ENCODE data around the gene TRAPPC3L.

TRAPPC3L gene

DNA sequence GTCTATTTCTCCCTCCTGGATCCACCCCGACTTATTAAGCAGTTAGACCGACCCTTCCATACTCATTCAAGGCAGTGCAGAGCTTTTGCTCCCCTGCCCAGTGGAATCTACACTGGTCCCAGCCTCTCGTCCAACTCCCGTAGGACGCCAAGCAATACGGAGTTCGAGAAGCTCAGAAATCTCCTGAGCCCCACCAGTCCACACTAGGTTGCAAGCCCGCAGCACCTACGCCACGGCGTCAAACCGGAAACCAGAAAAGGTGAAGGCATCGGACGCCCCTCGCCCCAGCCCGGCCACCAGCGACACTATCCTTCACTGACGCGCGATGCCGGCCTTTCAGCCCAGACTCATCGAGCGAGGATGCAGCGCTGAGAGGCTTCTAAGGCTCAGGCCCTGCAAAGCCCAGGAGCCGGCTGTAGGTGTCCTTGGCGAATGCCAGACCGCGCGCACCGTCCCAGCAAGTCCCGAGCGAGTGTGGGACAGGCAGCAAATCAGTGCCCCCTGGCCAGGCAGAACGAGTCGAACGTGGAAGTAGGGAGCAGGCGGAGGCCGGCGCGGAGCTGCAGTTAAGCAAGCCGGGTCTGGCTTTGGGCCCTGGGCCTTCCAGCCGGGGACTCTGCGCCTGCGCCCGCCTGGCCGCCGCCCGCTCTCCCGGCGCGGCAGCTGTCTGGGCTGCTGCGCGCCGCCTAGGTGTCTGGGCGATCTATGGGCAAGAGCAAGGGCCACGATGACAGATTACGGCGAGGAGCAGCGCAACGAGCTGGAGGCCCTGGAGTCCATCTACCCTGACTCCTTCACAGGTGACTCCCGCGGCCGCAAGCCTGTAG is 25.6 kb upstream of the TRAPPC3L start, which contains the start of gene RWDD1:
RWDD1 (plus strand) TSS at position 649 of the 827 bp plus-strand sequence; CDS start at position 728, 79 bp downstream.
- Histone ChIP-seq H3K9me3 (ENCODE audit: control insufficient read depth, insufficient read depth, low read depth, low read length) (no peaks in the 10 kb centered on the region), H3K9ac (ENCODE audit: low read length) (peak within 1 kb of the TSS; percentile 89), H3K4me3 (ENCODE audit: low read depth, low read length) (peak within 1 kb of the TSS; percentile 81), H3K4me1 (ENCODE audit: control insufficient read depth, insufficient read depth, low read length) (0 out of 2 replicates have a peak, but pooled peaks cover 3% of the 10 kb centered on the region), H3K27ac (ENCODE audit: low read depth, low read length) (peak within 1 kb of the TSS; percentile 51; the same call in 1 of the 2 replicates), H3K27me3 (ENCODE audit: control insufficient read depth, insufficient read depth, low read length) (no peaks in the 10 kb centered on the region), H3K36me3 (ENCODE audit: control insufficient read depth, insufficient read depth, low read length) (peaks cover 3% of the 10 kb centered on the region)

DNA sequence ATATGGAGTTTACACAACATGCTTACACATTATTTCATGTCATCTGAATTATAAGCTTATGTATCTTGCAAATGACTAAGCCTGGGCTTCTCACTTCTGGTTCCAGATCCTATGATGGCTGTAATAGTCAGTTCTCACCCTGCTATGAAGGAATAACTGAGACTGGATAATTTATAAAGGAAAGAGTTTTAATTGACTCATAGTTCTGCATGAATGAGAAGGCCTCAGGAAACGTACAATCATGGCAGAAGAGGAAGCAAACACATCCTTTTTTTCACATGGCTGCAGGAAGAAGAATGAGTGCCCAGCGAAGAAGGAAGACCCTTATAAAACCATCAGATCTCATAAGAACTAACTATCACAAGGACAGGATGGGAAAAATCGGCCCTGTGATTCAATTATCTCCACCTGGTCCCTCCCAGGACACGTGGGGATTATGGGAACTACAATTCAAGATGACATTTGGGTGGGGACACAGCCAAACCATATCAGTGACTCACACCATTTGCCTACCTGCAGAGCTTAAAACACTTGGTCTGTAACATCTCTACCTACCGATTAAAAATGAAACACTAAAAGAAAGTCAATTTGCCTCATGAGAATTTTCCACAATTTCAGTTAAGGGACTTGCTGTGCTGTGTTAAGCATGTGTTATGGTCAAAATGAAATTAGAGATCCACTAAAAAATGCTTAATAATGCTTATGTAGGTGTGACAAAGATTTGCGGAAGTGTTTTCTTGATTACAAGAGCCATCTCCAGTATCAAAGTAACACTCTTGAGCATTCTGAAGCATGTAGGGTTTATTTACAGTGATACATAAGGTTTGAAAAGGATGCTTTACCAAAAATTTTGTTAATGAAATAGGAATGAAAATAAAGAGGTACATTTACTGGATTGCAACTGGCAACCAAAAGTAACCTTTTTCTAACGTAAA is 23.6 kb upstream of the TRAPPC3L start:
- H3K27me3 ChIP-seq (ENCODE audit: control insufficient read depth, insufficient read depth, low read length), result no peaks in the 10 kb centered on the region
- no peak overlapping the region for H3K27ac ChIP-seq (ENCODE audit: low read depth, low read length)
- no peak overlapping the region for H3K9ac ChIP-seq (ENCODE audit: low read length)
- no peak overlapping the region for H3K4me3 ChIP-seq (ENCODE audit: low read depth, low read length)
- 0 out of 2 replicates have a peak, but pooled peaks cover 3% of the 10 kb centered on the region for H3K4me1 ChIP-seq (ENCODE audit: control insufficient read depth, insufficient read depth, low read length)
- H3K9me3 ChIP-seq (ENCODE audit: control insufficient read depth, insufficient read depth, low read depth, low read length), result no peaks in the 10 kb centered on the region
- no peaks in the 10 kb centered on the region; the same call in 1 of the 2 replicates for H3K36me3 ChIP-seq (ENCODE audit: control insufficient read depth, insufficient read depth, low read length)

DNA sequence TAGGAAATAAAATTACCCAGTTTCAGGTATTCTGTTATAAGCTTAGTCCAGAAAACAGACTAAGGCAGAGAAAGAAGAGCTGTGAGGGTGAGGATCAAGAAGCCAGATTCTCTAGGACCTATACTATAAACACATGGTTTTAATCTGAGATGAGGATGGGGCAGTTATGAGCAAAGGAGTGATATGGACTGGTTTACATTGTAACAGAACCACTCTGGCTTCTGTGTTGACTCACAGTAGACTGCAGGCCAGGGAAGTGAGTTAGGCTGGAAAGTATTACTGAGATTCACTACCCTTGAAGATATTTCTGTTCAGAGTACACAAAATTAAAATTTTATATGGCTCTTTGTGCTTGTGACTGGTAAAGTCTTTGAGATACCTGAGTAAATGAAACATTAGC is 22.6 kb upstream of the TRAPPC3L start:
- H3K27me3 ChIP-seq (ENCODE audit: control insufficient read depth, insufficient read depth, low read length), result no peaks in the 10 kb centered on the region
- H3K4me1 ChIP-seq (ENCODE audit: control insufficient read depth, insufficient read depth, low read length), result 0 out of 2 replicates have a peak, but pooled peaks cover 3% of the 10 kb centered on the region
- no peaks in the 10 kb centered on the region for H3K36me3 ChIP-seq (ENCODE audit: control insufficient read depth, insufficient read depth, low read length)
- H3K4me3 ChIP-seq (ENCODE audit: low read depth, low read length), result no peak overlapping the region
- no peak overlapping the region for H3K27ac ChIP-seq (ENCODE audit: low read depth, low read length)
- no peaks in the 10 kb centered on the region for H3K9me3 ChIP-seq (ENCODE audit: control insufficient read depth, insufficient read depth, low read depth, low read length)
- H3K9ac ChIP-seq (ENCODE audit: low read length), result no peak overlapping the region

DNA sequence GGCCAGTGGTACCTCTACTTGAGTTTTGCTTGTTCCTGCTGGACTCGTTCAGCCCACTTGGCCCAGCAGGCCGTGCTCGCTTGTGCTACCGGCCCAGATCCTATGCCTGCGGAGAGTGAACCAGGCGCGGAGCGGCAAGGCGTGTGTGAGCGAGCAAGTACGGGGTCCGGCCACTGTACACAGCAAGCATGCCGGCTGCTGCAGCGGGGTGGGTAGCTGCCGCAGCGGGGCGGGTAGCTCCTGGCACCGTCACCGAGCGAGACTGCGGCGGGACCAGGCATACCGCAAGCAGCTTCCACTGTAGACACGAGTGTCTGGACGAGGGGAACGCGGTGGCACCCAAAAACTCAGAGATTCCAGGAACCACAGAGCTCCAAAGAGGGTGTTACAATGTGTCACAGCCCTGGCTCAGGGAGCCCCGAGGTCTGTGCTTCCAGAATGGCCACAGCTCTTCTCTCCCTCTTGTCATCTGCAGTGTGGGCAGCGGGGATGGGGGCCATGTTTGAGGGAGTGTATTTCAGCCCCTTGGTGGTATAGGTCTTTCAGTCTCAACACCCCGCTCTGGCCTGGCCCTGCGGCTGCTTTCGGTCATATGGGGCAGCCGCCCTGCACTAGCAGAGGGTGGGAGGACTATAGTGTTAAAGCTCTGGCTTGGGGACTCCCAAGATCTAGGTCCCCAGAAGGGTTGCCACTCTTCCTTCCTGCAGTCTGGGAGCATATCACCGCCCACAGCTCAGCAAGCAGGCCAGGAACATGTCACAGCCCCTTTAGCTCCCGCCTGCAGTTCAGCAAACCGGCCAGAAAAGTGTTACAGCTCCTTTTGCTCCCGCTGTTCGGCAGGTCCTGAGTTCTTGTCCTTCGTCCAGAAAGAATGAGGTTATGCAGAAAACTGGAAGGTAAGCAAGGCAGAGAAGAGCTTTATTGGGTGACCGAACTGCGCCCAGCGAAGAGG is 19.7 kb upstream of the TRAPPC3L start:
- Histone ChIP-seq H3K9me3 (ENCODE audit: control insufficient read depth, insufficient read depth, low read depth, low read length) (no peaks in the 10 kb centered on the region), H3K9ac (ENCODE audit: low read length) (no peak overlapping the region), H3K4me1 (ENCODE audit: control insufficient read depth, insufficient read depth, low read length) (0 out of 2 replicates have a peak, but pooled peaks cover 2% of the 10 kb centered on the region), H3K4me3 (ENCODE audit: low read depth, low read length) (no peak overlapping the region), H3K27me3 (ENCODE audit: control insufficient read depth, insufficient read depth, low read length) (no peaks in the 10 kb centered on the region), H3K27ac (ENCODE audit: low read depth, low read length) (no peak overlapping the region), H3K36me3 (ENCODE audit: control insufficient read depth, insufficient read depth, low read length) (no peaks in the 10 kb centered on the region)

DNA sequence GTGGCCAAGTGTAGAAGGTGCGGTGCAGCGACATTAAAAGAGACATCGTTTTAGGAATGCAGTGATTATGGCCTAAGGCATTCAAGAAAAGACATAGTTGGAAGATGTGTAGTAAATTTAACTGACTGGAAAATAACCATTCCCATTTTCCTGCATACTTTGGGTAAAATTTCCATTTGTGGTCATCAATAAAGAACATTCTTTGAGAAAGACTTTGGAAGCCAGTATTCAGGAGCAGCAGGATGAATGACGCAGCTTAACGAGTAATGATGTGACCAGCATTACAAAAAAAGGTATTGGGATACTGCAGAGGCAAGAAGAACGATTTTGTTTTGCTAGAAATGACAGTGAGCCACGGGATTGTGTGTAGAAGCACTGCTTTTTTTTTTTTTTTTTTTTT is 18.8 kb upstream of the TRAPPC3L start:
- H3K4me3 ChIP-seq (ENCODE audit: low read depth, low read length), result no peak overlapping the region
- no peak overlapping the region for H3K9ac ChIP-seq (ENCODE audit: low read length)
- H3K4me1 ChIP-seq (ENCODE audit: control insufficient read depth, insufficient read depth, low read length), result 0 out of 2 replicates have a peak, but pooled peaks cover 2% of the 10 kb centered on the region
- no peaks in the 10 kb centered on the region for H3K36me3 ChIP-seq (ENCODE audit: control insufficient read depth, insufficient read depth, low read length)
- H3K27ac ChIP-seq (ENCODE audit: low read depth, low read length), result no peak overlapping the region
- H3K9me3 ChIP-seq (ENCODE audit: control insufficient read depth, insufficient read depth, low read depth, low read length), result no peaks in the 10 kb centered on the region
- H3K27me3 ChIP-seq (ENCODE audit: control insufficient read depth, insufficient read depth, low read length), result no peaks in the 10 kb centered on the region

DNA sequence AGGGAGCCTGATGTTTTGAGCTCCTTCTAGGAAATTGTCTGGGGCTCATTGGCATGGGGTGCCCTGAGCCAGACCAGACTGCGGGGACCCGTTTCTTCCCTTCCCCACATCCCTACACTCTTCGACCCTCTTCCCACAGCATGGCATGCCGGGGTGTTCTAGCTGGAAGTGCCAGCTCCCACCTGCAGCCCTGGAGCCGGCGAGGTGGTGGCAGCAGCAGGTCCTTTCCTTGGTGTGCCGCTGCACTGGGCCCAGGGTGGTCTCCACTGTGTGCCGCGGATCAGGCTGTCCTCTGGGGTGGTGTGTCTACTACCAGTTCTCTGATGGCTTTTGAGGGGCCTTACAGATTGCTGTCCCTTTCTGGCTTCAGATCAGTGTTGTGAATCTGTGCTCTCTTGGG is 18.3 kb upstream of the TRAPPC3L start:
- Histone ChIP-seq H3K4me3 (ENCODE audit: low read depth, low read length) (no peak overlapping the region), H3K36me3 (ENCODE audit: control insufficient read depth, insufficient read depth, low read length) (no peaks in the 10 kb centered on the region), H3K27me3 (ENCODE audit: control insufficient read depth, insufficient read depth, low read length) (no peaks in the 10 kb centered on the region), H3K9ac (ENCODE audit: low read length) (no peak overlapping the region), H3K4me1 (ENCODE audit: control insufficient read depth, insufficient read depth, low read length) (0 out of 2 replicates have a peak, but pooled peaks cover 2% of the 10 kb centered on the region), H3K9me3 (ENCODE audit: control insufficient read depth, insufficient read depth, low read depth, low read length) (no peaks in the 10 kb centered on the region), H3K27ac (ENCODE audit: low read depth, low read length) (no peak overlapping the region)

DNA sequence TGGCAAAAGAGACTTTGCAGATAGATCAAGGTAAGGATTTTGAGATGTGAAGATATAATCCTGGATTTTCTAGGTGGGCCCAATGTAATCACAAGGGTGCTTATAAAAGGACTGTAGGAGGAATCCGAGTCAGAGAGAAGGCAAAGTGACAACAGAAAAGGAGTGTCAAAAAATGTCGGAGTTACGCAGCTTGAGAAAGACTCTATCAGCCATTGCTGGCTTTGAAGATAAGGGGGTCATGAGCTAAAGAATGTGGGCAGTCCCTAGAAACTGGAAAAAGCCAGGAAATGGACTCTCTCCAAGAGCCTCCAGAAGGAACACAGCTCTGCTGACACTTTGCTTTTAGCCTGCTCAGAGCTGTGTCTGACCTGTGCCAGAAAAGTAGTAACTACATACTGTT is 17.1 kb upstream of the TRAPPC3L start:
- Histone ChIP-seq H3K36me3 (ENCODE audit: control insufficient read depth, insufficient read depth, low read length) (no peaks in the 10 kb centered on the region), H3K4me1 (ENCODE audit: control insufficient read depth, insufficient read depth, low read length) (0 out of 2 replicates have a peak, but pooled peaks cover 2% of the 10 kb centered on the region), H3K9ac (ENCODE audit: low read length) (no peak overlapping the region), H3K27ac (ENCODE audit: low read depth, low read length) (no peak overlapping the region), H3K4me3 (ENCODE audit: low read depth, low read length) (no peak overlapping the region), H3K27me3 (ENCODE audit: control insufficient read depth, insufficient read depth, low read length) (no peaks in the 10 kb centered on the region), H3K9me3 (ENCODE audit: control insufficient read depth, insufficient read depth, low read depth, low read length) (no peaks in the 10 kb centered on the region)

DNA sequence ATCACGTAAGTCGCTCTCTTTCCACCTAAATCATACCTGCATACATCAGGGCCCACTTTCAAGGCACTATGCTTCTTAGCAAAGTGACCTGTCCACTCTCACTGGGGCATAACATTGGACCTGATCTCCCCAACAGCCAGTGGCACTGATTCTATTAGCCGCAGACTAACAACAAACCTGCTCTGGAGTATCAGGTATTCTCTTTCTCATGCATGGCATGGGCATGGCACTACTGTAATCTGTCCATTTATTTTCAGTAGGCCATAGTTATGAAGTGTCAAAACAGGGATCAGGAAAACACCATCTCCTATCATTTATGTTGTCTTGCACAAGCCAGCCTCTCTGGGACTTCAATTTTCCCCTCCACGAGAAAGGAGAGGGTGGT is 16.5 kb upstream of the TRAPPC3L start:
- Histone ChIP-seq H3K27me3 (ENCODE audit: control insufficient read depth, insufficient read depth, low read length) (no peaks in the 10 kb centered on the region), H3K4me3 (ENCODE audit: low read depth, low read length) (no peak overlapping the region), H3K4me1 (ENCODE audit: control insufficient read depth, insufficient read depth, low read length) (0 out of 2 replicates have a peak, but pooled peaks cover 2% of the 10 kb centered on the region), H3K9me3 (ENCODE audit: control insufficient read depth, insufficient read depth, low read depth, low read length) (no peaks in the 10 kb centered on the region), H3K27ac (ENCODE audit: low read depth, low read length) (no peak overlapping the region), H3K9ac (ENCODE audit: low read length) (no peak overlapping the region), H3K36me3 (ENCODE audit: control insufficient read depth, insufficient read depth, low read length) (no peaks in the 10 kb centered on the region)

DNA sequence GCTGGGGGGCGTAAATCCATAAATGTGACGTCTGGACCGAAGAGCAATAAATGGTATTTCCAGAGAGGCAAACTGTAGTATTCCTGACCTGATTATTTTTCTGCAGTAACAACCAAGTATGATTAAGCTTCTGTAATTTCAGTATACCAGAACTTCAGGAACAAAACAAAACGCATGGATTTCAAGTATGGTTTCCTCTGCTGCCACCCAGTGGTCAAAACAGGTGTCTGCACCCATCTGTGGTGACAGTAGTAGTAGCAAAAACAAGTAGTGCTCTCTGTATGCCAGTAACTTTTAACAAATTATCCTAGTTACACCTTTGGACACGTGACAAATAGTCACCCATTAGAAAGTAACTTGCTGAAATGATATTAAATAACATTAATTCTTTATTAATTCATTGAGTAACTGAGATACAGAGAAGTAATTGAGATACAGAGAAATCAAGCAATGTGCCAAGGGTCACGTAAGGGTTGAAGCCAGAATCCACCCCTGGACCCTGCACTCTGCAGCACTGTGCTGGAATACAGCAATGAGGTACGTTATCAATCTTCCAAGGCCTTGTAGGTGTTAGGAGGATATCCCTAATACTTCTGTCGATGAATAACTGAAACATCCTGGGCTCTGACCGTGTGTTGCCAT is 16.0 kb upstream of the TRAPPC3L start:
- Histone ChIP-seq H3K4me1 (ENCODE audit: control insufficient read depth, insufficient read depth, low read length) (0 out of 2 replicates have a peak, but pooled peaks cover 2% of the 10 kb centered on the region), H3K27me3 (ENCODE audit: control insufficient read depth, insufficient read depth, low read length) (no peaks in the 10 kb centered on the region), H3K4me3 (ENCODE audit: low read depth, low read length) (0 out of 2 replicates have a peak overlapping the region, but pooled peaks have one; percentile 31), H3K36me3 (ENCODE audit: control insufficient read depth, insufficient read depth, low read length) (no peaks in the 10 kb centered on the region), H3K9ac (ENCODE audit: low read length) (no peak overlapping the region), H3K9me3 (ENCODE audit: control insufficient read depth, insufficient read depth, low read depth, low read length) (no peaks in the 10 kb centered on the region), H3K27ac (ENCODE audit: low read depth, low read length) (no peak overlapping the region)

DNA sequence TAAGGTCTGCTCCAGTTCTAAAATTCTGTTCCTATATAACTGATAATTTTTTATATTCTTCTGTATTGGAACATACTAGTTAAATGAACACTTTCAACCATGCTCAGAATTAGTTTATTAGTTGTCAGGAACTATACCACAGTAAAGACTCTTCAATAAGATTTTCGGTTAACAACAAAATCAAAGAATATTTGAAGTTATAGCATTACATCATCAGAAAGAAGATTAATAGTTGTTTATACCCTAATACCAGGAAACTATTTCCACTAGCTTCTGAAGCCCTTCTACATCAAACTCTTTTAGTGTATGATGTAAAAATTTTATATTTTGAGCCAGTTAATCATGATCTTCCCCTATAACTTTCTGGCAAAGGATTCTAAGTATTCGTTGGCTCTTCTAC is 14.6 kb upstream of the TRAPPC3L start:
- no peaks in the 10 kb centered on the region for H3K36me3 ChIP-seq (ENCODE audit: control insufficient read depth, insufficient read depth, low read length)
- H3K9me3 ChIP-seq (ENCODE audit: control insufficient read depth, insufficient read depth, low read depth, low read length), result no peaks in the 10 kb centered on the region
- no peak overlapping the region for H3K27ac ChIP-seq (ENCODE audit: low read depth, low read length)
- H3K4me3 ChIP-seq (ENCODE audit: low read depth, low read length), result no peak overlapping the region
- H3K9ac ChIP-seq (ENCODE audit: low read length), result no peak overlapping the region
- no peaks in the 10 kb centered on the region for H3K27me3 ChIP-seq (ENCODE audit: control insufficient read depth, insufficient read depth, low read length)
- H3K4me1 ChIP-seq (ENCODE audit: control insufficient read depth, insufficient read depth, low read length), result 0 out of 2 replicates have a peak, but pooled peaks cover 2% of the 10 kb centered on the region
